ENCODE results near the gene FAM50B. TPM values are rescaled to one million over a fixed set of nuclear protein-coding genes. Genes with fewer than 3 reads are reported as not detected.

FAM50B gene
- total RNA-seq, 1 donor = 6.0 TPM

DNA sequence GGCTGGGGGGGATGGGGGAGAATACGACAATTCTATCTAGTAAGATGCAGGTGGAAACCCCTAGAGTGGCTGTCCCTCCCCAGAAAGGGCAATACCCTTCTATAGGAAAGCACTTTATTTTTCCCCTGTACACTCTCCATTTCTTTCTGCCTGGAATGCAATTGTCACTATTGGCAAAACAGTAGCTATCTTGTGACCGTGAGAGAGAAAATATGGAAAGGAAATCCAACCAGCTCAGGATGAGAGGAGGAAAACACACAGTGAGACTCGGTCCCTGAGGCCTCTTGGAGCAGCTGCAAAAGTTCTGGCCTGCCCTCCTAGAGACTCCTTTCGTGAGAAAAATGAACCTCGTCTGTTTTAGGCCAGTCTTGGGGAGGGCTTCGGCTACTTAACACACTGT lies 43.4 kb downstream of the FAM50B start:
- TF ChIP-seq, protein P1, sequence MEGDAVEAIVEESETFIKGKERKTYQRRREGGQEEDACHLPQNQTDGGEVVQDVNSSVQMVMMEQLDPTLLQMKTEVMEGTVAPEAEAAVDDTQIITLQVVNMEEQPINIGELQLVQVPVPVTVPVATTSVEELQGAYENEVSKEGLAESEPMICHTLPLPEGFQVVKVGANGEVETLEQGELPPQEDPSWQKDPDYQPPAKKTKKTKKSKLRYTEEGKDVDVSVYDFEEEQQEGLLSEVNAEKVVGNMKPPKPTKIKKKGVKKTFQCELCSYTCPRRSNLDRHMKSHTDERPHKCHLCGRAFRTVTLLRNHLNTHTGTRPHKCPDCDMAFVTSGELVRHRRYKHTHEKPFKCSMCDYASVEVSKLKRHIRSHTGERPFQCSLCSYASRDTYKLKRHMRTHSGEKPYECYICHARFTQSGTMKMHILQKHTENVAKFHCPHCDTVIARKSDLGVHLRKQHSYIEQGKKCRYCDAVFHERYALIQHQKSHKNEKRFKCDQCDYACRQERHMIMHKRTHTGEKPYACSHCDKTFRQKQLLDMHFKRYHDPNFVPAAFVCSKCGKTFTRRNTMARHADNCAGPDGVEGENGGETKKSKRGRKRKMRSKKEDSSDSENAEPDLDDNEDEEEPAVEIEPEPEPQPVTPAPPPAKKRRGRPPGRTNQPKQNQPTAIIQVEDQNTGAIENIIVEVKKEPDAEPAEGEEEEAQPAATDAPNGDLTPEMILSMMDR (IDR thresholded peaks at IDR 0.05; ENCODE audit: insufficient read depth, low read length) = no peak
- no peak for DNase-seq (ENCODE audit: low read depth)
- H3K4me3 ChIP-seq (ENCODE audit: low read depth, low read length) = no peak overlapping the region

DNA sequence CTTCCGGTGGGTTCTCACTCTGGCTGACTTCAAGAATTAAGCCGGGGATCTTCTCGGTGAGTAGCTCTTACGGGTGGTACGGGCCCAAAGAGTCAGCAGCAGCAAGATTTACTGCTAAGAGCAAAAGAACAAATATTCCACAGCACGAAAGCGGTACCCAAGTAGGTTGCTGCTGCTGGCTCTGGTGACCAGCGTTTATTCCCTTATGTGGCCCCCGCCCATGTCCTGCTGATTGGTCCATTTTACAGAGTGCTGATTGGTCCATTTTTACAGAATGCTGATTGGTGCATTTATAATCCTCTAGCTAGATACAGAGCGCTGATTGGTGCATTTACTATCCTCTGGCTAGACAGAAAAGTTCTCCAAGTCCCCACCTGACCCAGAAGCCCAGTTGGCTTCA lies 44.3 kb downstream of the FAM50B start:
- no peak for DNase-seq (ENCODE audit: low read depth)
- TF ChIP-seq, protein P1 (IDR thresholded peaks at IDR 0.05; ENCODE audit: insufficient read depth, low read length) = no peak
- H3K4me3 ChIP-seq (ENCODE audit: low read depth, low read length) = no peak overlapping the region

DNA sequence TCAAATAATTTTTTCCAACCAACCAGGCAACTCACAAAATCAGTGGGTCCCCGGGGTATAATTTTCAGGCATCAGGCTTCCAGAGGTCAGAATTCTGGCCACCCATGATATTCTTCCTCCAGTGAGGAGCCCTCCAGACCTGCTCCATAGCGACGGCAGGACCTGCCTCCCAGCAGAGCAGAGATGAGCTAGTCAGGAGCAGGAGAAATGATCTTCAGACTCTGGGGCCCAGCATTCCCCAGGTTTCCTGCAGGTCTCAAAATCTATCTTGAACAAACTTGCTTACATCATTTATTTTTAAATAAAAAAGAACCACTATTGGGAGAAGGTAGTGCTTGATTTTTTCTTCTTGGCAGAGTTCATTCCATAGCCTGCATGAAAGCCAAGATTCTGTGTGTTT lies 44.7 kb downstream of the FAM50B start:
- TF ChIP-seq, protein P1 (IDR thresholded peaks at IDR 0.05; ENCODE audit: insufficient read depth, low read length) = no peak
- no peak overlapping the region for H3K4me3 ChIP-seq (ENCODE audit: low read depth, low read length)
- DNase-seq (ENCODE audit: low read depth) = no peak

DNA sequence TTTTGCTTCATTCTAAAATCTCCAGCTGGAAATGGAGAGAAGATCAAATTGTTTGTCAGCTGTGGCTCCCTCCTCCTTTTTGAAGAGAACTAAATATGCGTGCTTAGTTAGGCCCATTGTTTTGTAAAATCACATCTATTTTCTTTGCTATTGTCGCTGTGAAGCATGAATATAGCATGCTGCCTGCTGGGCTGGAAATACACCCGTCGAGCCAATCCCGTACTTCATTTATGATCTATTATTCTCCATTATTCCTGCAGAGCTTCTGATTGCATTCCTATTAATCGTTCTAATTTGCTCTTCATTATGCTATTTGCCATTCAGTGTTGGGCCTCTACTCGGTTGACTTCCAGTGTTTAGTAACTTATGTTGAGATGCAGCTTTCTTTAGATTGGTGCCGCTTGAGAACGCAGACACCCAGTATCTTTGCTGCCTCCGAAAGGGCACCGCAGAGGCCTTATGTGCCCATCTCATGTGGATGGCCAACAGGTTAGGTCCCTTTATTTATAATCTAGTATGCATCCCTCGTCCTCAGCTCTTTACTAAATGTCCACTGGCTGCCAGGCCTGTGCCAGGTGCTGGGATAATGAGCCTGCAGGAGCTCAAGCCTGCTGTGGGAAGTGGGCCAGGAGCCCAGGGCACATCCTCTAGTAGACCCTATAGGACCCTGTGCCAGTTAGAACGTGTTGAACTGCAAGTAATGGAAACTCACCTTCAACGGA lies 45.6 kb downstream of the FAM50B start:
- DNase-seq (ENCODE audit: low read depth) = no peak
- no peak overlapping the region for H3K4me3 ChIP-seq (ENCODE audit: low read depth, low read length)
- TF ChIP-seq, protein P1 (IDR thresholded peaks at IDR 0.05; ENCODE audit: insufficient read depth, low read length) = no peak

DNA sequence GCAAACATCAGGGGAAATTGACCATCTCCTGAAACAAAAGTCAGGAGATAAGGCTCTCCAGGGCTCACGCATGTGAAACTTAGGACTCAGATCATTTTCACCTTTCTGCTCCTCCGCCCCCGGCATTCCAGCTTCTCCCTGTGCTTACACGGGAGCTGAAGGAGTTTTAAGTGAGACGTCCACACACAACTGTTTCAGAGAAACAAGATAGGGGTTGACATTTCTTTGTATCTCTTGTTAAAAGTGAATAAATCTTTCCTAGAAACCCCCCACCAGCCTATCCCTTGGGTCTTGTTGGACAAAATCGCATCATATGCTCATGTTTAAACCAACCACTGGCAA lies 46.1 kb downstream of the FAM50B start:
- TF ChIP-seq, protein P1 (IDR thresholded peaks at IDR 0.05; ENCODE audit: insufficient read depth, low read length) = no peak
- no peak overlapping the region for H3K4me3 ChIP-seq (ENCODE audit: low read depth, low read length)
- DNase-seq (ENCODE audit: low read depth) = no peak

DNA sequence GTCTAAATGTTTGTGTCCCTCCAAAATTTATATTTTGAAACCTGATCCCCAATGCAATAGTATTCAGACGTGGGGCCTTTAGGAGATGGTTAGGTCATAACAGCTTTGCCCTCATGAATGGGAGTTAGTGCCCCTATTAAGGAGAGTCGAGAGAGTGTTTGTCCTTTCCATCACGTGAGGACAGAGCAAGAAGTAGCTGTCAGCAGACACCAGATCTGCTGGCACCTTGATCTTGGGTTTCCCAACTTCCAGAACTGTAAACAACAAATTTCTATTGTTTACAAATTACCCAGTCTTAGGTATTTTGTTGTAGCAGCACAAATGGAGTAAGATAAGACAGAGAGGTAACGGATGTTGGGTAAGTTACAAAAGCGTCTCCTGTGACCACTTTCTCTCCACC lies 46.6 kb downstream of the FAM50B start:
- DNase-seq (ENCODE audit: low read depth) = no peak
- TF ChIP-seq, protein P1 (IDR thresholded peaks at IDR 0.05; ENCODE audit: insufficient read depth, low read length) = no peak
- H3K4me3 ChIP-seq (ENCODE audit: low read depth, low read length) = no peak overlapping the region
